A549 (cell line): ENCODE measurements around the gene ABHD11.

Experiments
- BHLHE40 ChIP-seq: IDR thresholded peaks from 2 replicates; pipeline ENCODE4 v1.6.1; 2012; ENCODE audit warnings: low read depth, low read length, inconsistent platforms
- CHD4 ChIP-seq: fragments of 200-600 bp; sonication (generic); IDR thresholded peaks from 2 replicates; pipeline ENCODE4 v1.6.1; 2016; ENCODE audit warnings: antibody characterized with exemption, mild to moderate bottlenecking, borderline replicate concordance
- ESRRA ChIP-seq: fragments of 150-350 bp; IDR thresholded peaks from 2 replicates; pipeline ENCODE4 v1.6.1; 2014; ENCODE audit warnings: mild to moderate bottlenecking, low read length, borderline replicate concordance
- KDM5A ChIP-seq: fragments of 200-600 bp; sonication (generic); IDR thresholded peaks from 2 replicates; pipeline ENCODE4 v1.6.1; 2016; ENCODE audit warnings: antibody characterized with exemption, mild to moderate bottlenecking
- POLR2A ChIP-seq: IDR thresholded peaks from 2 replicates; pipeline ENCODE4 v1.6.1; 2012; ENCODE audit warnings: mild to moderate bottlenecking, low read length
- POLR2AphosphoS2 ChIP-seq: conservative IDR thresholded peaks from 2 replicates; pipeline ENCODE4 v1.6.1; 2012; ENCODE audit warnings: low read length, improper control_type of control experiment, inconsistent platforms
- RFX5 ChIP-seq: fragments of 450-650 bp; IDR thresholded peaks from 2 replicates; pipeline ENCODE4 v1.7.1; 2014; ENCODE audit warnings: antibody characterized with exemption, mild to moderate bottlenecking, moderate library complexity
- SMC3 ChIP-seq: fragments of >200 bp; sonication (Bioruptor Twin); formaldehyde crosslinking; IDR thresholded peaks from 3 replicates; pipeline ENCODE4 v1.6.1; 2018; ENCODE audit warnings: inconsistent platforms
- TF ChIP-seq, protein P1 (sequence below): fragments of >200 bp; sonication (Bioruptor Twin); formaldehyde crosslinking; IDR thresholded peaks from 3 replicates; pipeline ENCODE4 v1.5.1; 2016
- TF ChIP-seq, protein P2 (sequence below): fragments of 450-650 bp; IDR thresholded peaks from 2 replicates; pipeline ENCODE4 v1.6.1; 2014; ENCODE audit warnings: antibody characterized with exemption
- TF ChIP-seq, protein P3 (sequence below): fragments of 250-450 bp; sonication (Bioruptor Pico); IDR thresholded peaks from 2 replicates; pipeline ENCODE4 v1.5.0; 2021; ENCODE audit warnings: mild to moderate bottlenecking, moderate library complexity, borderline replicate concordance

DNA sequence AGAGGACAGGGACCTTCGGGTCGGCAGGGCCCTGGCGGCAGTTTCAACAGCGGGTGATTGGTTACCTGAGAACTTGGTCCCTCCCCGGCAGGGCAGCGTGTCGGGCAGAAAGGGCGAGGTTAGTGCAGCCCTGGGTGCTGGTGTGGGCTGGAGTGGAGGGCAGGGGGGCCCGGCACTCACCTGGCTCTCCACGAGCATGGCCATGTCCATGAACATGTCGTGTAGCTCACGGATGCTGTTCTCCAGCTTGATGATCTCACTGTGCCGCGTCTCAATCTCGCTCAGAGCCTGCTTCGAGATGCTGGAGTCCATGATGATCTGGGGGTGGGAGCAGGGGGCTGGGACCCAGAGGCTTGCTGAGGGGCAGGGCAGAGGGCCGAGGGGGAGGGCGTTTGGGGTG, 35.9 kb downstream of the ABHD11 start:
- TF ChIP-seq, protein P1, sequence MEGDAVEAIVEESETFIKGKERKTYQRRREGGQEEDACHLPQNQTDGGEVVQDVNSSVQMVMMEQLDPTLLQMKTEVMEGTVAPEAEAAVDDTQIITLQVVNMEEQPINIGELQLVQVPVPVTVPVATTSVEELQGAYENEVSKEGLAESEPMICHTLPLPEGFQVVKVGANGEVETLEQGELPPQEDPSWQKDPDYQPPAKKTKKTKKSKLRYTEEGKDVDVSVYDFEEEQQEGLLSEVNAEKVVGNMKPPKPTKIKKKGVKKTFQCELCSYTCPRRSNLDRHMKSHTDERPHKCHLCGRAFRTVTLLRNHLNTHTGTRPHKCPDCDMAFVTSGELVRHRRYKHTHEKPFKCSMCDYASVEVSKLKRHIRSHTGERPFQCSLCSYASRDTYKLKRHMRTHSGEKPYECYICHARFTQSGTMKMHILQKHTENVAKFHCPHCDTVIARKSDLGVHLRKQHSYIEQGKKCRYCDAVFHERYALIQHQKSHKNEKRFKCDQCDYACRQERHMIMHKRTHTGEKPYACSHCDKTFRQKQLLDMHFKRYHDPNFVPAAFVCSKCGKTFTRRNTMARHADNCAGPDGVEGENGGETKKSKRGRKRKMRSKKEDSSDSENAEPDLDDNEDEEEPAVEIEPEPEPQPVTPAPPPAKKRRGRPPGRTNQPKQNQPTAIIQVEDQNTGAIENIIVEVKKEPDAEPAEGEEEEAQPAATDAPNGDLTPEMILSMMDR, result no peak
- no peak for TF ChIP-seq POLR2A
- TF ChIP-seq CHD4, result no peak
- TF ChIP-seq, protein P2, sequence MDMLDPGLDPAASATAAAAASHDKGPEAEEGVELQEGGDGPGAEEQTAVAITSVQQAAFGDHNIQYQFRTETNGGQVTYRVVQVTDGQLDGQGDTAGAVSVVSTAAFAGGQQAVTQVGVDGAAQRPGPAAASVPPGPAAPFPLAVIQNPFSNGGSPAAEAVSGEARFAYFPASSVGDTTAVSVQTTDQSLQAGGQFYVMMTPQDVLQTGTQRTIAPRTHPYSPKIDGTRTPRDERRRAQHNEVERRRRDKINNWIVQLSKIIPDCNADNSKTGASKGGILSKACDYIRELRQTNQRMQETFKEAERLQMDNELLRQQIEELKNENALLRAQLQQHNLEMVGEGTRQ, result no peak
- TF ChIP-seq KDM5A, result no peak
- no peak for TF ChIP-seq ESRRA
- TF ChIP-seq RFX5, result no peak
- TF ChIP-seq POLR2AphosphoS2, result no peak
- TF ChIP-seq, protein P3, sequence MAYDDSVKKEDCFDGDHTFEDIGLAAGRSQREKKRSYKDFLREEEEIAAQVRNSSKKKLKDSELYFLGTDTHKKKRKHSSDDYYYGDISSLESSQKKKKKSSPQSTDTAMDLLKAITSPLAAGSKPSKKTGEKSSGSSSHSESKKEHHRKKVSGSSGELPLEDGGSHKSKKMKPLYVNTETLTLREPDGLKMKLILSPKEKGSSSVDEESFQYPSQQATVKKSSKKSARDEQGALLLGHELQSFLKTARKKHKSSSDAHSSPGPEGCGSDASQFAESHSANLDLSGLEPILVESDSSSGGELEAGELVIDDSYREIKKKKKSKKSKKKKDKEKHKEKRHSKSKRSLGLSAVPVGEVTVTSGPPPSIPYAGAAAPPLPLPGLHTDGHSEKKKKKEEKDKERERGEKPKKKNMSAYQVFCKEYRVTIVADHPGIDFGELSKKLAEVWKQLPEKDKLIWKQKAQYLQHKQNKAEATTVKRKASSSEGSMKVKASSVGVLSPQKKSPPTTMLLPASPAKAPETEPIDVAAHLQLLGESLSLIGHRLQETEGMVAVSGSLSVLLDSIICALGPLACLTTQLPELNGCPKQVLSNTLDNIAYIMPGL (CRISPR knock-in tag), result no peak
- TF ChIP-seq SMC3, result no peak
- no peak for TF ChIP-seq BHLHE40
